GM21619 (cell line): ENCODE results near the gene RBX1.
"Not testable (repeated sequence)": the region's sequence is repeated elsewhere in the genome, so short reads cannot be mapped to it uniquely, and the experiment has no call there.

Source experiments
- ATAC-seq: cut with Tn5 transposase; IDR thresholded peaks from one replicate; pipeline ENCODE4 v1.9.1; 2021; ENCODE audit not compliant: unreplicated experiment

RBX1 gene

DNA sequence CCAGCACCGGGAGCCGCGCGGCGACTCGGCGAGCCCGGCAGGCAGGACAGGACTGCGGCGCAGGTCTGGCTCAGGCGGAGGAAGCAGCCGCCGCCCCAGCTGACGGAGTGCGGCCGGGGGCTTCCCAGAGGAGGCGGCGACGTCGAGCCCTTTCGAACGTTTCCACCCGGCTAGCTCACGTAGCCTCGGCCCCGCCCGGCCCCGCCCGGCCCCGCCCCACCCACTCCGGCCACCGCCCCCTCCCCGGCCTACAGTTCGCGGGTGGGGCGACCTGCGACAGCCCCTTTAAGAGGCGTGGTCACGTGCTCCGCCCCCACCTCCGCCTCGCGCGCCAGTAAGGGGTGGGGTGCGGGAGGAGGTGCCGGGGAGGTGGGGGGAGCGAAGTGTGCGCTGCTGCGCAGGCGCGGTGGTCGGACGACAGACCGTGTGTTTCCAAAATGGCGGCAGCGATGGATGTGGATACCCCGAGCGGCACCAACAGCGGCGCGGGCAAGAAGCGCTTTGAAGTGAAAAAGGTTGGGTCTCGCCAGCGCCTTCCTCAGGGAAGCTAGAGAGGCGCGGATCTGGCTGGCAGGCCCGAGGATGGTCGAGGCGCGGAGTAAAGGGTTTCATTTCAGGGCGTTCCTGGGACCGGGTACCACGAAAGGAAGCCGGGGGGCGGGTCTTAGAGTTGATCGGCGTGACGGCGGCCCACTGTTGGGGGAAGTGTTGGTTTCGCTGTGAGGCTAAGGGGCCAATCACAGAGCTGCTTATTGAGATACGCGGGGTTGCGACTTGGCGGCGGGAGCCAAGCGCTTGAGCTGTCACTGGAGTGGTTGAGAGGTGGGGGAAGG is at the start of gene RBX1:
RBX1 (plus strand) TSS at position 417 of the 833 bp plus-strand sequence; CDS start at position 438, 21 bp downstream.
- ATAC-seq, result peak; percentile 75

DNA sequence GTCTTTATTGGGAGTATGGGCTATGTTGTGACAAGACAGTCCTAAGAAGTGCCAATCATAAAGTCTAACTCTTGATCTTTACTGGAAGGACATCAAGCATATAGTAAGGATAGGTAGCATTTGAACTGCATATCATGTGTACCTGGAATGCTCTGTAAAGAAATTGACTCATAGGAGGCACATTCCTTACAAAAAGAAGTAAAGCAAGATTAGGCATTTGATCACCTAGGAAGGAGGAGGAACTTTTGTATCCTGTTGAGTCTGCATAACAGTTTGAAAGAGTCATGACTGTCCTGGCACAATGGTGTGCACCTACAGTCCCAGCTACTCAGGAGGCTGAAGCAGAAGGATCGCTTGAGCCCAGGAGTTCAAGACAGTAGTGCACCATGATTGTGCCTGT is 47.1 kb upstream of the RBX1 start:
- ATAC-seq, result no peak

DNA sequence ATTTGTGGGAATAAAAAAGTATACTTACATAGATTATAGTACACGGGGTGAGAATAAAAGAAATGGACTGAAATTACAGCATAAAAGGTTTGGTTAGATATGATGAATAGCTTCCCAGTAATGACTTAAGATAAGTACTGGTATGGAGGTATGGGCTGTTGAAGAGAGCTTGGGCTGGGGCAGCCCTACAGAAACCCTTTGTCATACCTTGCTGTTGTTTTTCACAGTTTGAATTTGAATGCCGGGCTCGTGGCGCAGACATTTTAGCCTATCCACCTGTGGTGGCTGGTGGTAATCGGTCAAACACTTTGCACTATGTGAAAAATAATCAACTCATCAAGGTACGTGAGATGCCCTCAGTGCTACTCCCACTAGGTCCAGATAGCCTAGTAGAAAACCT is 42.3 kb upstream of the RBX1 start:
- no peak for ATAC-seq

DNA sequence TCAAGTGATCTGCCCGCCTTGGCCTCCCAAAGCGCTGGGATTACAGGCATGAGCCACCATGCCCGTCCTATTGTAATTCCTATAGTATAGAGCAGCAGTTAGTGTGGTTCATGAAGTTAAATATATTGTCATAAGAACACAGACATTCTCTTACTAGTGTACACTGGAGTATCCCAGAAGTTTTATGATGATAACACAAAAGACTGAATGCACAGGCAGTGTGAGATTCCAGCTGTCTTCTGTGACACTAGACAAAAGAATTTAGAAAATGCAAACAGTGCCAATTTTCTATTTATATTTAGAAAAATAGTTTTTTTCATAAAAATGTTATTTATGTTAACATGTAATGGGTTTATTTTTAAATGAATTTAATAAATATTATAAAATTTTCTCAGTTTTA is 39.4 kb upstream of the RBX1 start:
- no peak for ATAC-seq

DNA sequence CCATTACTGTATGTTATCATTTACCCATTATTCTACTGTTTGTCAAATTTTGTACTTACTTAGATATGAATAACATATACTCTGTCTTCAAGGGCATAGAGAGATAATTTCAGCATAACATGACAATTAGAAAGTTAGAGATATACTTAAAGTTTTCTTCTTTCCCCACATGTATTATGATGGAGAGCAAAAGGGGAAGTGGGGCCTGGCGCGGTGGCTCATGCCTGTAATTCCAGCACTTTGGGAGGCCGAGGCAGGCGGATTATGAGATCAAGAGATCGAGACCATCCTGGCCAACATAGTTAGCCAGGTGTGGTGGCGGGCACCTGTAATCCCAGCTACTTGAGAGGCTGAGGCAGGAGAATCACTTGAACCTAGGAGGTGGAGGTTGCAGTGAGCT is 38.2 kb upstream of the RBX1 start:
- not testable (repeated sequence) for ATAC-seq

DNA sequence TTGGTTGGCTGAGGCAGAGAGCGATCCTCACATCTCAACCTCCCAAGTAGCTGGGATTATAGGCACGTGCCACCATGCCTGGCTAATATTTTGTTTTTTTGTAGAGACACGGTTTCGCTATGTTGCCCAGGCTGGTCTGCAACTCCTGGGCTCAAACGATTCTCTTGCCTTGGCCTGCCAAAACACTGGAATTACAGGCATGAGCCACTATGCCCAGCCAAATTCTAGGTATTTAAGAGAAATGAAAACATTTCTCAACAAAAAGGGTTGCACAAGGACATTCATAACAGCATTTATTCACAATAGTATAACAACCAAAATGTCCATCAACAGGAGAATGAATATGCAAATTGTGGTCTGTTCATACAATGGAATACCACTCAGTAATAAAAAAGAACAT is 31.7 kb upstream of the RBX1 start:
- no peak for ATAC-seq

DNA sequence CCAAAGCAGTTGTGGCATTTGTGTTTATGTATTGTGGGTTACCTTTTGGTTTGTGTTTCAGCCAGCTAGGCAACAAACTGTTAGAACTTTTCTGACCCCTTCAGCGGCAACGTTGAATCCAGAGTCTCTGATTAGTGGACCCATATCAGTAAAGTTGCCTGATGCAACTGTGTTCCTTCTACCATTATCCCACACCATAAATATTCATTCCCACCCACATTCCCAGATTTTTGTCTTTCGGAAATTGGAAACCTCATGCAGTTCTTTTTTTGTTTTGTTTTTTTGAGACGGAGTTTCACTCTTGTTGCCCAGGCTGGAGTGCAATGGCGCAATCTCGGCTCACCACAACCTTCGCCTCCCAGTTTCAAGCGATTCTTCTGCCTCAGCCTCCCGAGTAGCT is 30.7 kb upstream of the RBX1 start:
- ATAC-seq, result no peak

DNA sequence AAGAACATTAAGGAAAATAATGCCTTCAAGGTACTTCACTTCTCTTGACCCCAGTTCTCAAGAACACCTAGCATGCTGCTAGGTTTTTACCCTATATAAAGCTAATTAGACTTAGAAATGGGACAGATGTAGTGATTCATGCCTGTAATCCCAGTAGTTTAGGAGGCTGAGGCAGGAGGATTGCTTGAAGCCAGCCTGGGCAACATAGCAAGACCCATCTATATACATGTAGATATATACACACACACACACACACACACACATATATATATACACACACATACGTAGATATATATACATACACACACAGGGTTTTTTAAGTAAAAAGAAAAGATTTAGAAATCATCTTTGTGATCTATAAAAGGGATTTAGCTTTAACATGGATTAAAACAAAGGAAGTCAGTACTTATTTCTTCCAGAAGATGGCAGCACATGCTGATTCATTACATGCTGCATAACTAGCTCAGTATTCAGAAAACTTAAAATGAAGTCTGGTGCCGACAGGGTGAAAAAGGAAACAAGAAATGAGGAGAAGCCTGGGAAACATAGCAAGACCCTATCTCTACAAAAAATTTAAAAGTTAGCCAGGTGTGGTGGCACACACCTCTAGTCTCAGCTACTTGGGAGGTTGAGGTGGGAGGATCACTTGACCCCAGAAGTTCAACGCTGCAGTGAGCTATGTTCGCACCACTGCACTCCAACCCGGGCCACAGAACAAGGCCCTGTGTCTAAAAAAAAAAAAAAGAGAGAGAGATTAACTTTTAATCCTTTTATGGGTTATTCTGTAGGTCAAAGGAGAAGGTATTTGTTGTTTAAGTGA is 28.5 kb upstream of the RBX1 start:
- no peak for ATAC-seq

DNA sequence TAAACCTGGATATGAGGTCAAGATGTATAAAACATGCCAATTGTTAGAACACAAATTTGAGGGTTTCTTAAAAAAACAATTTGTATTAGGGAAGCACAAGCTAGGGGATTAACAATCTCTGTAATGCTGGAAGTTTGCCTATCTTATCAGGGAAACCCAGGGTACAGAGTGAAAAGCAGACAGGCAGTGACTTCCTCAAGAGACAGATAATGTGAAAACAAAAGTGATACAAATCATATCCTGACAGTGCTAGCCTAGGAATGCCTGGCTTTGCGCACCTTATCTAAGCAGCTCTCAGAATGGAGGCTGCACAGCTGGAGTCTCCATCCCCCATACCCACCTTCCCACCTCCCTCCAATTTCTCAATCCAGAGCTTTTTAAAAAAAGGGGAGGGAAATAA is 22.5 kb upstream of the RBX1 start:
- ATAC-seq, result no peak

DNA sequence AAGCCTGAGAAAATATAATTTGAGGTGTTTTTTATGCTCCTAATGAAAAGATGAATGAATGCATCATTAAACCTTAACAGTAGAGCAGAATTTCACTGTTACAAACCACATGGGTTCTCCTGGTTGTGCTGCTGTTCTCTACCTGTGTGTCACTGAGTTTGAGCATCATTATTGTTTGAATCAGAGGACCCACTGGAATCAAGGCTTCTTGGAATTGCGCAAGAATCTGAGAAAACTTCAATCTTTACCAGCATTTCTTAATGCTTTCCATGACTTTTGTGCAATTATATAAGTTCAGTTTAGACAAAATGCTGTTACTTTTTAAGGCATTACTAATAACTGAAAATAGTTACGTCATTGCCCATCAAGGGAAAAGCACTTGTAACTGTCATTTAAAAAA is 18.8 kb upstream of the RBX1 start:
- ATAC-seq, result no peak

DNA sequence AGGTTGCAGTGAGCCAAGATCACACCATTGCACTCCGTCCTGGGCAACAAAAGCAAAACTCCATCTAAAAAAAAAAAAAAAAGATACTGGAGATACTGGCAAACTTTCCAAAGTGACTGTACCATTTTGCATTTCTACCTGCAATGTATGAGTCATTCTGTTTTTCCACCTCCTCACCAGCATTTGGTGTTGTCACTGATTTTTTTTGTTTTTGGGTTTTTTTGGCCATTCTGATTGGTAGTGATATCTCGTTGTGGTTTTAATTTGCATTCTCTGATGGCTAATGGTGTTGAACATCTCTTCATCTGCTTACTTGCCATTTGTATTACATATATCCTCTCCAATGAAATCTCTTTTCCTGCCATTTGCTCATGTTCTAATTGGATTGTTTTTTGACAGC is 12.0 kb upstream of the RBX1 start:
- ATAC-seq, result no peak

DNA sequence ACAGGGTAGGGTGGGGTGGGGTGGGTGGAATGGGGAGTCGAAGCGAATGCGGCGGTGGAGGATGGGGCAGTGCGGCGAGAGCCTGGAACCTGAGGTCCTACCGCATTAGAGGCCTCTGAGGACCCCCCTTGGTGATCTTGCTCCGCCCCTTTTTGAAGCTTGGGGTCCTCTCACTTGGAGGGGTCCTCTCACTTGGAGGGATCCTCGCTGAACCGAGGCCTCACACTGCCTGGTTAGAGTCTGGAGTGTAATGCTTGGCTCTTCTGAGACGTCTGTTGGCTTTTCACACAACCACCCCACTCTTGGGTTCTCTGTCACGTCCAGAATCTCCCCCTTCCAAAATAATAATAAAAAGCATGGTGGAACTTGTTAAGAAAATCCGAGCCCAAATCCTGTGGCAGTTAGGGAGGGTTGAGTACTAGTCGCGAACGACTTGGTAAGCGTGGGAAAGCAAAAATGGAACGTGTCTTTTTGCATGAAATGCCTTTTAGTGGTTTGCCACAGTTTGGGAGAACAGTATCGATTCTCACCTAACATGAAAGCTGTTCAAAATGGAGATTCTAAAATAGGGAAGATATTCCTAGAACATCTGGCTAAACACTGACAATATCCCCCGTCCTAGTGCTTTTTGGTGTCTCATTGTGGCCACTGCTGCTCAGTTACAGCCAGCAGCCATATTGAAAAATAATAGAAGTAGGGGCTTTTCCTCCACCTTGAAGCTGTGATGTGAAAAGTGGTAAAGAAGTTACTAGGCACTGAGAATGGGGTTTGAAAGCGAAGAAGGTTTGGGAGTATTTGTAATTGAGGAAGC is 822 bp downstream of the RBX1 start:
- no peak for ATAC-seq

DNA sequence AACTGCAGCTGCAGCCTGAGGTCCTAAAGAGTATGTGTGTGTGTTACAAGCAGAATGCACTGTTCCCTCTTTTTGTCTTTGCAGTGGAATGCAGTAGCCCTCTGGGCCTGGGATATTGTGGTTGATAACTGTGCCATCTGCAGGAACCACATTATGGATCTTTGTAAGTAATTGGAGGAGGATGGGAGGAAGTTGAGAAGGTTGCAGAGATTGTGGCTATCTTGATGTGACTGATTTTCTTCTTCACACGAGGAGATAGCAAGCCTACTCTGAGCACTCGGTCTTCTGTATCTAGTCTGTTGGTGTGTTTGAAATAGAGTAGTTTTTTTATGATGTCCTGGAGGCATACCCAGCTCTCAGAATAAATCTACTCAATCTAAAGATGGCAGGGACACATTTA is 2.3 kb downstream of the RBX1 start:
- ATAC-seq, result no peak

DNA sequence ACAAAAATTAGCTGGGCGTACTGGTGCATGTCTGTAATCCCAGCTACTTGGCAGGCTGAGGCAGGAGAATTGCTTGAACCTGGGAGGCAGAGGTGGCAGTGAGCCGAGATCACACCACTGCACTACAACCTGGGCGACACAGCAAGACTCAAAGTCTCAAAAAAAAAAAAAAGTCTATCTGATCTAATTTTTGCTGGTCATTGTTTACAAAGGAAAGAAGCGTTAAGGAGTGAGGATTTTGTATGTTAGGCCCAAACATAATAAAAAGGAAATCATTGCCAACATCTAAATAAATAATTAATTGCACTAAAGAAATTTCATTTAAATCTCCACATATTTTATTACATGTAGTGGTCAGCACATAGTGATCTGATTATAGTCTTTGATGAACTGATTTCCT is 2.9 kb downstream of the RBX1 start:
- no peak for ATAC-seq

DNA sequence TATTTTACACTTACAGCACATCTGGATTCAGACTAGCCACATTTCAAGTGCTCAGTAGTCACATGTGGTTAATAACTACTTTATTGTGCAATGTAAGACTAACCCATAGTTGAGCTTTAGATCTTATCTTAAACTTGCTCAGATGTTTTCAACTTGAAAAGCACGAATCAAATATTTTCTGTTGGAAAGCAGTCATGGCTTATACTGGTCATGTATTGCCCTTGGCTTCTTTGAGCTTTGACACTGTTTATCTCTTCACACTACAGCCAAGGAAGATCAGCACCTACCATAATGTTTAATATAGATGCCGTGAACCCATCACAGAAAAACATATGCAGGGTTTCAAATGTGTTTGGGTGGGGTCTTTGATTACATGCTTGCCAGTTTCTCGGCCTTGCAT is 4.4 kb downstream of the RBX1 start:
- no peak for ATAC-seq

DNA sequence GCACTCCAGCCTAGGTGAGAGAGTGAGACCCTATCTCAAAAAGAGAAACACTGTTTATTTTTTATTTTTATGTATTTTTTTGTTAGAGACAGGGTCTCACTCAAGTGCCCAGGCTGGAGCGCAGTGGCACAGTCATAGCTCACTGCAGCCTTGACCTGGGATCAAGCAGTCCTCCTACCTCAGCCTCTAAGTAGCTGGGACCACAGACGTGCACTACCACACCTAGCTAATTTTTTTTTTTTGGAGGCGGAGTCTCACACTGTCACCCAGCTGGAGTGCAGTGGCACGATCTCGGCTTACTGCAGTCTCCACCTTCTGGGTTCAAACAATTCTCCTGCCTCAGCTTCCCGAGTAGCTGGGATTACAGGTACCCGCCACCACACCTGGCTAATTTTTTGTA is 6.4 kb downstream of the RBX1 start:
- ATAC-seq, result no peak

DNA sequence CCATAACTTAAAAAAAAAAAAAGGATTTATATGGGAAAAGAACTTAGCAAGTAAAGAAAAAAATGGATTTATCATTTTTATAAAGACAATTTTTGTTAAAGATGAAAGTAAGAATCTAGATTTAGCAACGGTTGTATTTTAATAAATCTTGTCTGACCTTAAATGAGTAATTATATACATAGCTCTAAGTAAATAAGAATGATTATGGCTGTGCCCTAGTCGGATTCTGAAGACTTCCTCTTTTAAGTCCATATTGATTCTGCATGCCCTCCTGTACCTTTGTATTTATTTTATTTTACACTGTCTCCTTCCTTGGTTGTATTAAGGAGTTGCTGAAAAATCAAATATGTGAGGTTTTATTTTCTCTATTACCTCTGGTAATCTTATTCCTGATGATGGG is 7.1 kb downstream of the RBX1 start:
- ATAC-seq, result no peak

DNA sequence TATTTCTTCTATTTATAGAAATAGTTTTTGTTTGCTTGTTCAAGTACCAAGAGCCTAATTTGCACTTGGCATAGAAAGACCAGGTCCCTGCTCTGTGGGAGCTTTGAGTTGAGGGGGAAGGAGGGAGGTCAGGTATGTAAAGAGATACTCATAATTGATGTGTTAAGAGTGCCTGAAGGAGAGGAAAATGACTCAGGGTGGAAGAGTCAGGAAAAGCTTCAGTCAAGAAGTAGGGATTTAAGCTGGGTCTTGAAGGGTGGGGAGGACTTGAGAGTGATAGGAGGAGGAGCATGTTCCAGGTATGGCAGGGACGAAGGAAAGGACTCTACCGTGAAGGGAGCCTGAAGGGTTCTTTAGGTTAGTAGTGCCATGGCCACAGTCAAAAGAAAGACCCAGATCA is 9.0 kb downstream of the RBX1 start:
- no peak for ATAC-seq

DNA sequence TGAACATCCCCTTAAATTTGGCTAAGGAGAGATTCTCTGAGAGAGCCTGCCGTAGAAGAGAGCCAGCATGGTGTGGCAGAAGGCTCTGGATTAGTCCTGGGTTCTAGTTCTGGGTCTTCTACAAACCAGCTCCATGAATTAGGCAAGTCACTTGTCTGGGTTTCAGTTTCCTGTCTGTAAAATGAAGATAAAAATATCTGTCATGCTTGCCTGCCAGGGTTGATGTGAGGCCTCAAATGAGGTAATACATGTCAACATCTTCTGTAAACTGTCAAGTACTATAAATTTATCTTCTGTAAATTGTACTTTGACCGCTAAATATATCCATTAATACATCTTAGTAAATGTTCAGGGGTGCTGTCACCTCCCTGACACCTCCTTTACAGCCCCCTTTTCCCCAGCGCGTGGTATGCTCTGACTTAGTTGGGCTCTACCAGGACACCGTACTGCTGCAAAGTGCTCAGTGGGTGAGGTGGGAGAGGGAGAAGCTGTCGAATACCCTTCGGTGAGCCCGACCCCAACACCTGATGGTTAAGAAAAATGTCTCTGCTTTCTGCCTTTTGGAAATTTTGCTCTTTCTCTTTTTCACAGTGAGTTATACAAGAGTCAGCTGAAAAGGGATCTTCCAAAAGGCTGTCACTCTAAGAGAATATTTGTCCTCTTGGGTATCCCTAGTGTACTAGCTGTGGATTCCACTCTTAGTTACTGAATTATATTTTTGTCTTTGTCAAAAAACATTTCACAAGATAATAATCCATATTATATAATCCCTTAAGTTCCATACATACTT is 15.0 kb downstream of the RBX1 start:
- ATAC-seq, result no peak

DNA sequence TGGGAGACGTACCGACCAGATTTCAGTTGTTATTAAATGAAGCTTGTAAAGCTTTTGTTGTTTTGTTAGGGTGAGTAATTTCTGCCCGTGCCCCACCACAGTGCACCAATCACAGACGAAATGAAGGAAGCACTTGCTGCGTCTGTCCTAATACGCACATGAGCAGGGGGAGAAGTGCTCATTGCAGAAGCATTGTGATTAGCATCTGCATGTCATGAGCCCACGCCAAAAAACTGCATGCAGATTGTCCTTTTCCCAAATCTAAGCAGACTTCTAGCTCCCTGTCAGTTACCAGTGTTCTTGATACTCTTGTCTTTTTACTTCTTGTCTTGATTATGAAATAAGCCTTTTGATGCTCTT is 15.5 kb downstream of the RBX1 start:
- ATAC-seq, result no peak
